Activated CD4-positive, alpha-beta T cell treated with anti-CD3 and anti-CD28 coated beads, Interleukin-2, amount 50 U/mL, for 48 hours (primary cell): ENCODE measurements around the gene GGT5.
A peak's percentile ranks its signal among the peaks of the same experiment; 100 is the strongest.

ENCODE experiments used
- DNase-seq, 2 experiments: peaks; one replicate each; pipeline ENCODE4 v3.0.0-alpha.2; 2020

The GGT5 gene

DNA sequence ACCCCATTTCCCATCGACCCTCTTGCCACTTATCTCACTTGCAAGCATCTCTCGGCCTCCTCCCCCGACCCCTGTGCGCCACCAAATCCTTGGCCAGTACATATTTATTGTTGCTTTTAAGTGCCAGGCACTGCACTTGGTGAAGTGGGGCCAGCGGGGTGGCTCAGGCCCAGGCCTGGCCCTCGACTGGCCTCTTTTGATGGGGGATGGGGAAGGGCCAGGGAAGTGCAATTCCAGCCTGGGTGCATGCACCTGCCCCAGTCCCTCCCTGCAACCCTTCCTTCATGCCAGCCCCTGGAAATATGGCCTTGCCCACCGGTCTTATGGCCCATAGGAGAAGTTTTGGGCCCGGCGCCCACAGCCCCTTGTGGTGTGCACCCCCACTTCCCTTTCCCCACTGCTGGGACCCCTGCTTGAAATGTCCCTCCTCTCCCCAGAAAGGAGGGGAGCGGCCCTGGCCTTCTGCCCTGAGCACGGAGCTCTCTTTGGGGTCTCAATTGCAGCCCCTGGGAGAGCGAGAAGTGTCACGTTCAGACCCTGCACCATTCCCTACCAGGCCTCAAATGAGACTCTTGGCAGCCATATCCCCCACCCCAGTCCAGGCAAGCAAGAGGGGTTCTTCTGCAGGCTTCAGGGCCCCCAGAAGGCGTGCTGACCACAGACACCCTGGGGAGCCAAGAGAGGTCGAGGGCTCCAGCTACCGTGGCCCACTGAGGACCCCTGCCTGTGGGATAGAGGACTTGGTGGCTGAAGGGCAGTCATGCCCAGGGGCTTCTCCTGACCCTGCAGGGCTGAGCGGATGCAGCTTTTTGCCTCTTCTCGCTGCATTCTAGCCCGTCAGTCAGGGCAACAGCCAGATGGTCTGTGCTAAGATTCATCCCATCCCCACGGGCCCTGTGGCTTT lies 62.6 kb downstream of the GGT5 start:
- DNase-seq = no peak

DNA sequence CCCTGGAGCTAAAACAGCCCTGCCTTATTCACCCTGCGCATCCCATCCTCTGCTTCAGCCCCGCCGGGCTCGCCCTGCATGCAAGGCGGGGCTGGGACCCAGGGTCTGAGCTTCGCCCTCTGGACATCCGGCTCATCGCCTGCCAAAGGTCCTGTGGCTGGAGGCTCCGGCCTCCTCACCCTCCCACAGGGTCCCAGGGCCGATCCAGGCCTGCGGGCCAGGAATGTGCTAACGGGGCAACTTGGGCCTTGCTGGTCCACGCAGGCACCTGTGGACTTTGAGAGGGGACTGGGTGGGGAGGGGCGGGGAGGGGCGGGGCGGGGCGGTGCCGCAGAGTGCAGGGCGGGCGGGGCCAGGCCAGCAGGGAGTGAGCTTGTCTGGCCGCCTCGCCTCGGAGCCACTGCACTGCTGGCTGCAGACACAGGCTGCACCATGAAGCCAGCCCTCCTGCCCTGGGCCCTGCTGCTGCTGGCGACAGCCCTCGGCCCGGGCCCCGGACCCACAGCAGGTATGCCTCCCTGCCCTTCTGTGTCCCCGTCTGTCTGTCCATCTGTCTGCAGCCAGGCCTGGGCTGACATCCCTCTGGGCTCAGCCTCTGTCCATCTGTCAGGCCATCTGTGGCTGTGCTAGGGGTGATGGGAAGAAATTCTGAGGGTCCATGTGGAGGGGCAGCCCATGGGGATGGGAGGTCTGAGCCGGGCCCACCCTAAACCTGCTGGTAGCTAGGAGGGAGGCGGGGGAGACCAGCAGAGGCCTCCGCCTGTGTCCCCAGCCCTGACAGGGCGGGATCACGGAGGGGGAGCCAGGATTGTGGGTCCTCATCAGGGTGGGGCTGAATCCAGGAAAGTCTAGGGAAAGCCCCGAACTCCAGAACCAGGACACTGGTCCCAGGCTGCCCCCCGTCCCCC lies 63.5 kb downstream of the GGT5 start, which contains the start of gene SUSD2:
SUSD2 (plus strand) TSS at position 400 of the 908 bp plus-strand sequence; CDS start at position 433, 33 bp downstream.
- DNase-seq = no peak

DNA sequence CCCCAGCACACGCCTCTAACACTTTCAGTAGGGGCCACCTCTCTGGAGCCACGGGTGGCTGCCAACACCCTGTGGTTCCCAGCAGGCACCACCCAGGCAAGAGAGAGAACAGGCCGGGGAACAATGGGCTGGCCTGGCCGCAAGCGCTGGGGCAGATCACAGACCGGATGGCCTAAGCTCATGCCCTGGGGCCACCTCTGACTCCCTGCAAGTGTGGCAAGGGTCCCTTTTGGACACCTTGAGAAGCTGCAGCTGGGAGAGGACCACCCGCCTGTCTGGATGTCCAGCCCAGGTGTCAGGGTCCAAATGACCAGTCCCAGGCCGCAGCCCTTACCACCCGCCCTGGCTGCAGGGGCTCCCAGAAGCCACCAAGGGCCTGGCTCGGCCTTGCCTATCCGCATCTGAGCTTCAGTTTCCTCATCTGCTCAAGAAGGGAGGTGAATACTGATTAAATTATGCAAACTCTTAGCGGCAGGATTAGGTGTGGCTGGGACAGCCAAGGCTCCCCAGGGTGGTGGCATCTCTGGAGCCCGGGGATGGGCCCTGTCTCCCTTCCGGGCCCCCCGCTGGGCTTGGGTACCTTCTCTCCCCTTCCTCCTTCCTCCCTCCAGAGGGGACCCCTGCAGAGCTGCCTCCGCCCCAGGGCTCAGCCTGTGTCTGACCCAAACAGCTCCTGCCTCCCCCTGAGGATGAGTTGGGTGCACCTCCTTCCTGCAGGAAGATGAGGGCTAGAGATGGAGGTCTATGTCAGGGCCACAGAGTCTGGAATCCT lies 64.4 kb downstream of the GGT5 start:
- no peak for DNase-seq

DNA sequence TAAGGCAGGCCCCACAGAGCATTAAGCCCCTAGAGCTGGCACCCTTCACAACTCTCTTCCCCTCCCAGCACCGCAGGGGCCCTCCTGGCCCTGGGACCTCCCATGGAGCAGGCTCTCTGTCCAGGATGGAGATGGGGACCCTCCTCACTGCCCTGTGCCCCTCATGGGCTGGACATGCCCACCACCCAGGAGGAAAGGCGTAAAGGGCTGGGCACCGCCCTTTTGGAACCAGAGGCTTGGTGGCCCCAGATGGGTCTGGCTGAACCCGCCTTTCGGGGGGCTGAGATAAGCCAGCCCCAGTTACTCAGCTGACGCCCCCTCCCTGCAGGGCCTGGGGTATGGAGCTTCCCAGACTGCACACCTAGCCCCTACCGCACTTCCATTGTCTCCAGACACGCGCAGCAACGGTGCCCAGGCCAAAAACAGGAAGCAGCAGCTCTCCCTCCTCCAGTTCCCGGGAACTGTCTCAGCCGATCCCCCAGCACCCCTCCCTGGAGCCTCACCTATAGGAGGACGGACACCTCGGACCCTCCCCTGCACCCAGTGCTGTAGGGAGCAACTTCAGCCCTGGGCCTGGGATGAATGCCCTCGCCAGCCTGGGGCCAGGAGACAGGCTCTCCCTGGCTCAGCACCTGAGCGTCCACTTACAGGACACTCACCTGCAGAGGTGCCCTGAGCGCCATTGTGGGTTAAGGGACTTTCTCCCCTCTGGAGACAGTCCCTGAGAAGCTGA lies 65.2 kb downstream of the GGT5 start:
- no peak for DNase-seq

DNA sequence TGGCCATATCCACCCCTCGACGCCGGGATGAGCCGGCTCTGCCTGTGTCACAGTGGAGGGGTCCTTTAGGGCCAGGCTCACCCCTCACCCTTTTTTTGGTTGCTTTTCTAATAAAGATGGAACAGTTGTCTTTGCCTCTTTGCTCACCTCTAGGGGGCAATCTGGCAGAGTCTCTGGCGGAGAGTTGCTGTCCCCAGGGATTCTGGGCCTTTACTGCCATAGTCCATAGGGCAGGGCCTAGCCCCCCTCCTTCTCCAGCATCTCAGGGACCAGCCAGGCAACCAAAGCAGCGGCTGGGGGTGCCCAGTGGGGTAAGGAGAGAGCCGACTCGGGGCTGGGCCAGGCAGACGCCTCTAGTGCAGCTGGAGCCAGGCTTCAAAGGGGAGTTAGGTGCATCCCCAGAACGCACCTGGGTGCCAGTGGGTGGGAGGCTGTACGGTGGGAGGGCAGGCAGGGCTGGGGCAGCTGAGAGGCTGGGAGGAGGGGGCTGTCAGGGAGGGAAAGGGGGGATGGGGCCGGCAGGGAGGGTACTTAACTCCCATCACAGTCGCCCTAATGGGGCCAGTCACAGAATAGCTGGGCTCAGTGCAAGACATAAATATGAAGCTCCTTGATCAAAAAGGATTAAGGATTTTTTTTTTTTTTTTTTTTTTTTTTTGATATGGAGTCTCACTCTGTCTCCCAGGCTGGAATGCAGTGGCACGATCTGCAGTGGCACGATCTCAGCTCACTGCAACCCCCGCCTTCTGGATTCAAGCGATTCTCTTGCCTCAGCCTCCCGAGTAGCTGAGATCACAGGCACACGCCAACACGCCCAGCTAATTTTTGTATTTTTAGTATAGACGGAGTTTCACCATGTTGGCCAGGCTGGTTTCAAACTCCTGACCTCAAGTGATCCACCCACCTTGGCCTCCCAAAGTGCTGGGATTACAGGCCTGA lies 66.1 kb downstream of the GGT5 start:
- no peak for DNase-seq

DNA sequence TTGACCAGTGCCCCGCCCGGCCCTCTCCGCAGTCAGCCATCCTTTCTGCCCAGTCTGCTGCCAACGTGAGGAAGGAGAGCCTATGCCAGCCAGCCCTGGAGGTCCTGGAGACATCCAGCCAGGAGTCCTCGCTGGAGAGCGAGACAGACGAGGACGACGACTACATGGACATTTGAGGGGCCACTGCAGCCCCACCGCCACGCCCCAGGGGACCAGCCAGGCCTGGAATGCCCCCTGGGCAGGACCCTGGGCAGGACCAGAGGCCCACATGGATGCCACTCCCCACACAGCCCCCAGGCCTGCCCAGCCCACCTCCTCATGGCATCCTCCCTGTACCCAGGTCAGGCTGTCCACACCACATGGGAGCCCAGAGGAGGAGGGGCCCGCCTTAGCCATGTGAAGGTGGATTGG lies 66.9 kb downstream of the GGT5 start:
- no peak for DNase-seq

DNA sequence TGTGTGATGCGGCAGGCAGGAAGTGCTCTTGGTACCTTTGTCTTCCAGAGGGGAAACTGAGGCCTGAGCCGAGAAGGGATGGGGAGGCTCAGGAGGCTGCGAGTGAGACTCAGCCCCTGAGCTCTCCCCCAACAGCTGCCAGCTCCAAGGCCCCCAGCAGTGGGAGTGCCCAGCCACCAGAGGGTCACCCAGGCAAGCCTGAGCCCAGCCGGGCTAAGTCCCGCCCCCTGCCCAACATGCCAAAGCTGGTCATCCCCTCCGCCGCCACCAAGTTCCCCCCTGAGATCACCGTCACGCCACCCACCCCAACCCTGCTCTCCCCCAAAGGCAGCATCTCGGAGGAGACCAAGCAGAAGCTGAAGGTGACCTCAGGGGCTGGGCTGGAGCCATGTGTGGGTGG lies 67.4 kb downstream of the GGT5 start:
- DNase-seq = no peak

DNA sequence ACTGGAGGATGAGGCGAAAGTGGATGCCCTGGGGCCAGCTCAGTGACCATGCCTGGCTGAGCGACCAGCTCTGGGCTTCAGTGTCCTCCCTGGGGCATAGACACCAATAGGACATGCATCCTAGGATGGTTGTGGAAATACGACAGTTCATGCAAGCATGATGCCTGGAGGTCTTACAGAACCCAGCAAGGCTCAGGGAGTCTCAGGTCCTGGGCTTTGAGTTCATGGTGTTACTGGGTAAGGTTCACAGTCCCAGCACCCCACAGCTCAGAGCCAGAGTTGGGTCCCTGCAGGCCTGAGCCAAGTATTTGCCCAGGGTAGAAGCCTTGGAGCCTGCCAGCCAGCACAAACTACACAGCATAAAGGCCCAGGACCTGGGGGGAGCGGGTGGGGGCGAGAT lies 67.8 kb downstream of the GGT5 start:
- DNase-seq = no peak

DNA sequence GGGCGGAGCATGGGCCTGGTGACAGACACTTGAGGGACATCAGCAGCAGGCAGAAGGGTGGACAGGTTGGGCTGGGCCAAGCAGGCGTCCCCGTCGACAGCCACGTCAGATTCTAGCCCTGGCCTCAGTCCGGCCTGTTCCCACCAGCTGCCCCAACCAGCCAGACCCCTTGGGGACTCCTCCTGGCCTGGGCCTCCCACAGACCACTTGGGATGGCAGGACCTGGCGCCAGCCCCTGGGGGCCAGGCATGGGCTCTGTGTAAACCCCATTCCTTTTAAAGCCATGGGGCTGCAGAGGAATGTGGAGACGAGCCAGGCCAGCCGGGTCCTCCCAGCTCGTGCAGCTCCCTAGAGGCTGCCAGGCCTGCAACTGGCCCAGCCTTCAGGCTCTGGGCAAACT lies 68.3 kb downstream of the GGT5 start:
- no peak for DNase-seq

DNA sequence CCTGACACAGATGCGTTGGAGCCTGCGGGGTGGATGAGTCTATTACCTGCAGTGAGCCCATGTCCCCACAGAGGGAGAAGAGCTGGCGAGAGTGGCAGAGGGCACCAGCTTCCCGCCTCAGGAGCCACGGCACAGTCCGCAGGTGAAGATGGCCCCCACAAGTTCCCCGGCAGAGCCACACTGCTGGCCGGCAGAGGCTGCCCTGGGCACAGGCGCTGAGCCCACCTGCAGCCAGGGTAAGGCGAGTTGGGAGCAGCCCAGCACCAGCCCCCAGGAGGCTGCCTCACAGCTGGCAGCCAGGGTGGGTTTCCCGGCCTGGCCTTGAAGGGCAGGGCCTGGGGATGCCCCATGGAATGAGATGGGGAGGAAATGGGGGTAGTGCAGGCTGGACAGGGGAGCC lies 68.8 kb downstream of the GGT5 start:
- no peak for DNase-seq

DNA sequence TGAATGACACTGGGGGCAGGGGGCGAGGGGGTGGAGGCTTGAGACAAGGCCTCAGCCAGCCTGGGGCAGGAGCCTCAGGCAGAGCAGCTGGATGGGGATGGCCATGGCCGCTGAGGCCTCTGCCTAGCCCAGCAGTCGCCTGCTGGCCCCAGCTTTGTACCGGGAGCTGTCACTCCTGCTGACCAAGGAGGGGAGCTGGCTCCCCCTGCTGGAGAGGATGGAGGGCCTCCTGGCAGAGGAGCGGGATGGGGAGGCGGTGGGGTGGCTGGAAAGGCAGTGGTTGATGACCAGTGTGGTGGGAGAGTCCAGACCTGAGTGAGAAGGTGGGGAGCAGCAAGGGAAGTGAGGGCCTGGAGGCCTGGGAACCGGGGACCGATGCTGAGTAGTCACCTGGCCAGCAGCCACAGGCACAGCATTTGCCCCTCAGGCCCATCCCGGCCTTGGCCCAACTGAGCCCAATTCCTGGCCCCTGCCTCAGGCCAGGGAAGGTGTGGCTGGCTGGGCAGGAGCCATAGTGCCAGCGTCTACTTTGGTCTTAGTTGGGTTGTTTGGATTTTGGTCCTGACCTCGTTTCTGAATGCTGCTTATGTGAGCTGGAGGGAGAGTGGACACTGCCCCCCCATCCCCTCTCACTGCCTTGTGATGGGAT lies 69.6 kb downstream of the GGT5 start:
- peak; percentile 70 to 73 for DNase-seq

DNA sequence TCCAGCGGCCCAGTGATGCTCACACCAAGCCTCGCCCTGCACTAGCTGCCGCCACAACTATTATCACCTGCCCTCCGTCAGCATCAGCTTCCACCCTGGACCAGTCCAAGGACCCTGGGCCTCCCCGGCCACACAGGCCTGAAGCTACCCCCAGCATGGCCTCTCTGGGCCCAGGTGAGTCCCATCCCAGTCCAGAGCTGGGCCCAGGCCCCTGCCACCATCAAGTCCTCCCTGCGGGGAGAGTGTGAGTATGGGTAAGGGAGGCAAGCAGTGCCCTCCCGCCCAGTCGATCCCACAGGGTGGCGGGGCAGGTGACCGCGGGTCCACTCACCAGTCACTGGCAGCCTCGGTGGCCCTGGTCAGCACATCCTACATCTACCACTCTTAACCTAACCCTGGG lies 73.1 kb downstream of the GGT5 start:
- DNase-seq = no peak

DNA sequence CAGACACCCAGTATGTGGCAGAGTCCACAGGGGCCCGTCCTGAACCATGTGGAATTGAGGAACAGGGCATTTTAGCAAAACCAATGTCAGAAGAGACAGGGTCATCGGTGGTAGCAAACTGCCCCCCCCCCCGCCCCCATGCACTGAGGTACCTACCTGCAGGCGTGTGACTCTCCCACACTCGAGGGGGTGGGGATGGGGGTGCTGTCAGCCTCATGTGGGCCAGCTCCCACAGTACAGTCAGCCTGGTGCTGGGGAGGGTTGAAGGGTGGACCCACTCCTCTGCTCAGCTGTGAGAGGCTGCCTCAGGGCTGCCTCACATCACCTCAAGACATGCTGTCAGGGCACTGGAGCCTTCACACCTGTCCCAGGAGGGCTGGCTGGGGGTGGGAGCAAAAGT lies 74.2 kb downstream of the GGT5 start:
- DNase-seq = no peak

DNA sequence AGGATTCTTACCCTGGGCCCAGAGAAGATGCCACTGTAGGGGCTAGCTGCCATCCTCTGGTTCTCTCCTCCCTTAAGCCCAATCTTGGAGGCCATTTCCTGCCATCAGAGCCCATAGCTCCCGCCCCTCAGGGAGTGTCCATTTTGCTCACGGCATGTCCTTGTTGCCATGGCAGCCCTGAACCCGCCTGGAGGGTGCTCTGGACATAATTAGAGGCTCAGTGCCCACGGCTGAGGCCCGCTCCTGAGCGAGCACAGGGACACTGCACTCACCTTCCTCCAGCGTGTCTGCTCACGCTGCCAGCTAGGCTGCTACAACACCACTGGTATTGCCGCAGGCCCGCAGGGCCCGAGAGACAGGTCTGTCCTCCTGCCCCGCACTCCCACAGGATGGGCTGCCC lies 74.7 kb downstream of the GGT5 start:
- no peak for DNase-seq
